NCI-H1694 treated with DMSO at 0.1 percent for 48 hours (cell line): ENCODE measurements around the gene ATP6V0A4.
"Not testable (repeated sequence)": the region's sequence is repeated elsewhere in the genome, so short reads cannot be mapped to it uniquely, and the experiment has no call there.

Experiments
- DNase-seq: peaks from one replicate; lab custom pipeline; 2025; lab: John Stamatoyannopoulos, UW

ATP6V0A4 gene

GRCh38 chr7:138699661-138700060, 98.3 kb downstream of the ATP6V0A4 start:
- no peak for DNase-seq

GRCh38 chr7:138698281-138698680, 99.7 kb downstream of the ATP6V0A4 start:
- no peak for DNase-seq

- no peak for DNase-seq
Measured at GRCh38 chr7:138697535-138698182, 100.3 kb downstream of the ATP6V0A4 start.

GRCh38 chr7:138695776-138696175, 102.2 kb downstream of the ATP6V0A4 start:
- not testable (repeated sequence) for DNase-seq

- DNase-seq: no peak
Measured at GRCh38 chr7:138695106-138695505, 102.9 kb downstream of the ATP6V0A4 start.

- DNase-seq: no peak
Measured at GRCh38 chr7:138691178-138691577, 106.8 kb downstream of the ATP6V0A4 start.

- DNase-seq: no peak
Measured at GRCh38 chr7:138690495-138690894, 107.5 kb downstream of the ATP6V0A4 start.

- DNase-seq: not testable (repeated sequence)
Measured at GRCh38 chr7:138688037-138688436, 110.0 kb downstream of the ATP6V0A4 start.

- no peak for DNase-seq
Measured at GRCh38 chr7:138684340-138684739, 113.7 kb downstream of the ATP6V0A4 start.

- no peak for DNase-seq
Measured at GRCh38 chr7:138679793-138680192, 118.2 kb downstream of the ATP6V0A4 start.

GRCh38 chr7:138670594-138670993, 127.4 kb downstream of the ATP6V0A4 start:
- DNase-seq: no peak

- no peak for DNase-seq
Measured at GRCh38 chr7:138669364-138669763, 128.6 kb downstream of the ATP6V0A4 start.

GRCh38 chr7:138668946-138669345, 129.1 kb downstream of the ATP6V0A4 start:
- no peak for DNase-seq

- no peak for DNase-seq
Measured at GRCh38 chr7:138668229-138668596, 129.8 kb downstream of the ATP6V0A4 start.

- no peak for DNase-seq
Measured at GRCh38 chr7:138667535-138668228, 130.3 kb downstream of the ATP6V0A4 start.

GRCh38 chr7:138666385-138666784, 131.6 kb downstream of the ATP6V0A4 start:
- no peak for DNase-seq

GRCh38 chr7:138665669-138666140, 132.3 kb downstream of the ATP6V0A4 start:
- DNase-seq: no peak

- DNase-seq: no peak
Measured at GRCh38 chr7:138665249-138665648, 132.7 kb downstream of the ATP6V0A4 start.

GRCh38 chr7:138663725-138664710, 134.0 kb downstream of the ATP6V0A4 start:
- no peak for DNase-seq

GRCh38 chr7:138662991-138663320, 135.0 kb downstream of the ATP6V0A4 start:
- DNase-seq: no peak

GRCh38 chr7:138662076-138662990, 135.7 kb downstream of the ATP6V0A4 start:
- DNase-seq: no peak
